Hematopoietic multipotent progenitor cell treated with erythropoietin and hydrocortisone succinate and interleukin-3 and kit ligand, for 15 days (in vitro differentiated cells): ENCODE measurements around the gene CENPB.
"Not testable (repeated sequence)": the region's sequence is repeated elsewhere in the genome, so short reads cannot be mapped to it uniquely, and the experiment has no call there.

Source experiments
- DNase-seq: peaks from one replicate; pipeline ENCODE4 v3.0.0-alpha.2; 2015; ENCODE audit warnings: low spot score

Gene CENPB

GRCh38 chr20:3786665-3787323 is at the start of gene CENPB:
Gene CENPB (minus strand): TSS chr20:3786740. CDS start chr20:3786483, 257 bp downstream.
- DNase-seq = peak; percentile 82

GRCh38 chr20:3836132-3836531 is 49.6 kb upstream of the CENPB start:
- no peak for DNase-seq

GRCh38 chr20:3829891-3830290 is 43.4 kb upstream of the CENPB start:
- DNase-seq = not testable (repeated sequence)

GRCh38 chr20:3828798-3829197 is 42.3 kb upstream of the CENPB start:
- DNase-seq = no peak

- DNase-seq = no peak
These were observed 39.9 kb upstream of the CENPB start for GRCh38 chr20:3826420-3826819.

- DNase-seq = no peak
These were observed 39.0 kb upstream of the CENPB start for GRCh38 chr20:3825526-3825925.

GRCh38 chr20:3823881-3824280 is 37.3 kb upstream of the CENPB start:
- DNase-seq = no peak

- DNase-seq = no peak
These were observed 35.5 kb upstream of the CENPB start for GRCh38 chr20:3821996-3822395.

- DNase-seq = no peak
These were observed 34.6 kb upstream of the CENPB start for GRCh38 chr20:3820901-3821727.

GRCh38 chr20:3820048-3820900 is 33.7 kb upstream of the CENPB start, which contains the start of gene AP5S1:
Gene AP5S1 (plus strand): TSS chr20:3820547. CDS start chr20:3822118, 1,571 bp downstream.
- peak; percentile 95 for DNase-seq

GRCh38 chr20:3819411-3820047 is 33.0 kb upstream of the CENPB start:
- no peak for DNase-seq

- peak; percentile 66 for DNase-seq
These were observed 31.9 kb upstream of the CENPB start for GRCh38 chr20:3818155-3819151.

- no peak for DNase-seq
These were observed 29.3 kb upstream of the CENPB start for GRCh38 chr20:3815703-3816315.

GRCh38 chr20:3814928-3815495 is 28.5 kb upstream of the CENPB start:
- DNase-seq = no peak

- DNase-seq = no peak
These were observed 27.5 kb upstream of the CENPB start for GRCh38 chr20:3813848-3814581.

- no peak for DNase-seq
These were observed 26.7 kb upstream of the CENPB start for GRCh38 chr20:3812975-3813847.

GRCh38 chr20:3812259-3812681 is 25.7 kb upstream of the CENPB start:
- DNase-seq = no peak
